Liver (tissue), 9 donors: Measurements from ENCODE around the gene SH3BP2. TPM values are rescaled to one million over a fixed set of nuclear protein-coding genes. Genes with fewer than 3 reads are reported as not detected.

Experiments
- DNase-seq: peaks from one replicate; pipeline ENCODE4 v3.0.0-alpha.2; 2017; ENCODE audit warnings: low spot score
- H3K27ac ChIP-seq, 2 donors: one replicate each; pipeline ENCODE4 v1.7.0; 2013; ENCODE audit warnings: inconsistent platforms in 2 of 2, low read length in 2 of 2, control low read depth in 1 of 2, low read depth in 1 of 2, mild to moderate bottlenecking in 1 of 2
- H3K27me3 ChIP-seq, 4 donors: one replicate each; pipeline versions ENCODE4 v1.6.1 to v1.7.0; 2013; ENCODE audit warnings: low read length in 3 of 4, inconsistent platforms in 1 of 4, mild to moderate bottlenecking in 1 of 4, moderate library complexity in 1 of 4; ENCODE audit not compliant: control insufficient read depth in 4 of 4, insufficient read depth in 4 of 4
- H3K36me3 ChIP-seq, 4 donors: one replicate each; pipeline versions ENCODE4 v1.6.1 to v1.7.0; 2013; ENCODE audit warnings: low read length in 3 of 4, mild to moderate bottlenecking in 3 of 4, low read depth in 1 of 4, moderate library complexity in 1 of 4; ENCODE audit not compliant: control insufficient read depth in 4 of 4, insufficient read depth in 3 of 4
- H3K4me1 ChIP-seq, 4 donors: one replicate each; pipeline versions ENCODE4 v1.6.1 to v1.7.0; 2013; ENCODE audit warnings: low read length in 3 of 4, mild to moderate bottlenecking in 3 of 4, moderate library complexity in 1 of 4; ENCODE audit not compliant: control insufficient read depth in 4 of 4, insufficient read depth in 4 of 4
- H3K4me3 ChIP-seq, 3 donors: one replicate each; pipeline versions ENCODE4 v1.6.1 to v1.7.0; 2013; ENCODE audit warnings: low read length in 3 of 3, control low read depth in 1 of 3, low read depth in 1 of 3, mild to moderate bottlenecking in 1 of 3
- H3K9ac ChIP-seq, 2 donors: one replicate each; pipeline ENCODE4 v1.7.0; 2013; ENCODE audit warnings: low read length in 2 of 2, mild to moderate bottlenecking in 2 of 2, moderate library complexity in 2 of 2, control low read depth in 1 of 2, low read depth in 1 of 2
- H3K9me3 ChIP-seq, 4 donors: one replicate each; pipeline versions ENCODE4 v1.6.1 to v1.7.0; 2013; ENCODE audit warnings: low read length in 3 of 4; ENCODE audit not compliant: control insufficient read depth in 4 of 4
- EGR1 ChIP-seq, 2 donors: IDR thresholded peaks; 2 replicates each; pipeline ENCODE4 v1.6.1; 2016 to 2018; ENCODE audit warnings: antibody characterized with exemption in 2 of 2, low read depth in 2 of 2
- FOXA1 ChIP-seq: IDR thresholded peaks from 2 replicates; pipeline ENCODE4 v1.6.1; 2016; ENCODE audit warnings: antibody characterized with exemption
- FOXA2 ChIP-seq: IDR thresholded peaks from 2 replicates; pipeline ENCODE4 v1.6.1; 2016; ENCODE audit warnings: antibody characterized with exemption
- GABPA ChIP-seq, 2 donors: IDR thresholded peaks in 1 of 2; conservative IDR thresholded peaks in 1 of 2; 2 replicates each; pipeline ENCODE4 v1.6.1; 2016; ENCODE audit warnings: antibody characterized with exemption in 2 of 2, mild to moderate bottlenecking in 1 of 2, moderate library complexity in 1 of 2
- HNF4A ChIP-seq, 2 donors: conservative IDR thresholded peaks; 2 replicates each; pipeline ENCODE4 v1.6.1; 2016; ENCODE audit warnings: antibody characterized with exemption in 2 of 2, mild to moderate bottlenecking in 2 of 2
- JUND ChIP-seq, 2 donors: IDR thresholded peaks; 2 replicates each; pipeline ENCODE4 v1.6.1; 2016; ENCODE audit warnings: antibody characterized with exemption in 2 of 2
- RAD21 ChIP-seq, 2 donors: IDR thresholded peaks; 2 replicates each; pipeline ENCODE4 v1.6.1; 2016; ENCODE audit warnings: antibody characterized with exemption in 2 of 2, mild to moderate bottlenecking in 2 of 2
- REST ChIP-seq: IDR thresholded peaks from 2 replicates; pipeline ENCODE4 v1.6.1; 2016; ENCODE audit warnings: antibody characterized with exemption, mild to moderate bottlenecking
- RXRA ChIP-seq, 2 donors: IDR thresholded peaks; 2 replicates each; pipeline ENCODE4 v1.6.1; 2017 to 2018; ENCODE audit warnings: antibody characterized with exemption in 2 of 2, mild to moderate bottlenecking in 1 of 2
- SP1 ChIP-seq: IDR thresholded peaks from 2 replicates; pipeline ENCODE4 v1.6.1; 2018; ENCODE audit warnings: antibody characterized with exemption, mild to moderate bottlenecking
- WGBS: extraction: QIAGEN DNeasy Blood & Tissue Kit; methylation state at CpG from one replicate; pipeline ENCODE4 v1.1.7; 2013; 5-methylcytosine and 5-hydroxymethylcytosine counted together
- polyA plus RNA-seq, 2 donors: library from polyadenylated mRNA; stranded (reverse) in 1 of 2; unstranded in 1 of 2; fragments of 200-250 nt in 1 of 2; fragments of >200 nt in 1 of 2; fragmentation: Nextera tagmentation in 1 of 2; extraction: Ambion mirVana in 1 of 2; gene quantifications; one replicate each; pipeline versions ENCODE4 v1.2.1 to v1.2.3, GENCODE V29; 2013 to 2015
- total RNA-seq, 2 donors: library from RNA; depleted of rRNA; stranded (reverse); fragments of >200 nt; gene quantifications; one replicate each; pipeline ENCODE4 v1.2.3, GENCODE V29; 2014
- donor health status: healthy.
- donor health status: healthy.
- donor health status: healthy.
- donor health status: healthy.
- donor health status: healthy.

Gene SH3BP2
- total and polyA plus RNA-seq, 4 donors, result 17.9 to 80.2 (median 38.5) TPM

DNA sequence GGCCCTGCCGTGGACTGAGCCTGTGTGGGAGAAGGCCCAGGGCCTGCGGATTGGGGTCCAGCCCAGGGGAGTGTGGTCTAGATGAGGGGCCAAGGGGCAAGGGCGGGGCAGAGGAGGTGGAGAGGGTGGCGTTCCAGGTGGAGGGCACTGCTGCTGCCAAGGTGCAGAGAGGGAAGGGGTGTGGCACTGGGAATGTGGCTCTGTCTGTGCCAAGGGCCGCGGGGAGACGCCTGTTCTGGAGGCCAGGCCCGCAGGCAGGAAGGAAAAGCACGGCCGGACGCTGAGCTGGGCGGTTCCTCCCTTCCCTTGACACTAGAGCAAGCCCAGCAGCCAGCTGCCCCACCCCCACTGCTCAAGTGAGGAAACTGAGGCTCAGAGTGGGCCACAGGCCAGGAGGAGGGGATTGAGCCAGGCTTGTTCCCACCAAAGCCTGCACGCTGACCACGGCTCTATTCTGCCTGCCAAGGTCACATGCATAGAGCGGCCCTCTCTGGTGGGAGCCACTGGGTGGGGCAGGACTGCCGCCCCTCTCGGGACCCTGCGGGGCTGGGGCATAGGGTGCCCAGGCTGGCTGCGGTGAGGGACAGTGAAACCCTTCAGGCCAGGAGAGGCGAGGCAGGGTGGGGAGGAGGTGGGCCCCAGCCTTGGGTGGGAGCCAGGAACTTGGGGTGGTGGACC is 13.0 kb downstream of the SH3BP2 start:
- Histone ChIP-seq H3K36me3 (peaks cover 0 to 7% (median 3%) of the 10 kb centered on the region in 4 donors), H3K4me1 (peaks cover 5 to 80% (median 54%) of the 10 kb centered on the region in 4 donors), H3K4me3 (no peak overlapping the region), H3K27ac (peak overlapping the region; percentile 1 to 19), H3K9ac (no peak overlapping the region), H3K9me3 (no peaks in the 10 kb centered on the region), H3K27me3 (no peaks in the 10 kb centered on the region)
- no peak for TF ChIP-seq HNF4A (conservative IDR thresholded peaks at IDR 0.05)
- TF ChIP-seq FOXA2, result no peak
- TF ChIP-seq RXRA (IDR thresholded peaks at IDR 0.05), result no peak
- TF ChIP-seq SP1, result peak; percentile 7
- no peak for DNase-seq
- 46% methylated on average over 20 of the region's 20 CpGs for WGBS

DNA sequence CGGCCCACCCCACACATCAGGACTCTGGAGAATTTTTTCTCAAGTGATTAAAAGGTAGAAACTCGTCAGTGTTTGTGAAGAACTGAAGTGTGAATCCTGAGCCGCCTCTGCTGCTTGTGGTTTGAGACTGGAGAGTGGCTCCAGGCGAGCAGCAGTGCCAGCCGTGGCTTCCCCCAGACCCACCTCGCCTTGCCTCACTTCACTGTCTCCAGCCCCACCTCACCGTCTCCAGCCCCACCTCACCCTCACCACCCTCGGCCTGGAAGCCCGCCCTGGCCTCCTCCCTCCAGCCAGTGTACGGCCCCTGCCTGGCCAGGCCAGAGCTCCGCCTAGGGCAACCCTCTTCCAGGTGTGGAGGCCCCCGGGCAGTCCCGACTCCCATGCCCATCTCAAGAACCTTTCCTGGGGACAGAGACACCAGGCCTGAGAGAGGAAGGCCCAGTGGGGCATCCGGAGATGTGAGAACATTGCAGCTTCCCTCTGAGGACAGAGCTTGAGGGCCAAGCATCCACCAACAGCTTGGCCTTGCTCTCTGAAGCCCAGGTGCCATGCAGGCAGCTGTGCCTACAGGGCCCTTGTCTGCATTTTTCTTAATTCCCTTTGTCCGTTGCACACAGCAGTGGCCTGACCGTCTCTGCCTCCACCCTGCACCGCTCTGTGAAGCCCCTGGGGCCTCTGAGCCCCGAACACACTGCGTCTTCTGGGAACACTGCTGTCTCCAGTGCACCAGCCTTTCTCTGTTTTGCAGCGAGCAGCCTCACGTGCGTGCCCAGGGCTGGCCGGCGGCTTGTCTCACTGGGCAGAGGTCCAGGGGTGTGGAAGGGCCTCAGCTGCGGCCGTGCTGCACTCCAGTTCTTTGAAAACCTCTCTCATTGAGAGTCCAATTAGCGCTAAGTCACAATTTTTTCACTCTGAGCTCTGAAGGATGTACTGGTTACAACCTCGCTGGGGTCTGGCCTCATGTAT is 13.8 kb downstream of the SH3BP2 start:
- 55% methylated on average over 28 of the region's 28 CpGs for WGBS
- no peaks in the 10 kb centered on the region for H3K9me3 ChIP-seq
- no peak overlapping the region for H3K9ac ChIP-seq
- H3K36me3 ChIP-seq, result peaks cover 0 to 7% (median 3%) of the 10 kb centered on the region in 4 donors
- H3K4me1 ChIP-seq, result peaks cover 13 to 82% (median 58%) of the 10 kb centered on the region in 4 donors
- H3K4me3 ChIP-seq, result no peak overlapping the region
- H3K27me3 ChIP-seq, result no peaks in the 10 kb centered on the region
- TF ChIP-seq SP1 (no peak), FOXA2 (no peak)
- DNase-seq, result no peak
- peak overlapping the region; percentile 14 to 23 for H3K27ac ChIP-seq

GRCh38 chr4:2807571-2807970 is 14.7 kb downstream of the SH3BP2 start:
- TF ChIP-seq JUND (IDR thresholded peaks at IDR 0.05) (no peak), REST (no peak), EGR1 (IDR thresholded peaks at IDR 0.05; ENCODE audit: low read depth in 2 of 2) (no peak), RAD21 (IDR thresholded peaks at IDR 0.05) (no peak), FOXA1 (no peak), FOXA2 (no peak), GABPA (IDR thresholded peaks at IDR 0.05 in 1 of 2, conservative IDR thresholded peaks at IDR 0.05 in 1 of 2) (no peak)
- H3K9me3 ChIP-seq, result no peaks in the 10 kb centered on the region
- peaks cover 0 to 7% (median 3%) of the 10 kb centered on the region in 4 donors for H3K36me3 ChIP-seq
- 91% methylated on average over 13 of the region's 13 CpGs for WGBS
- H3K4me3 ChIP-seq, result no peak overlapping the region
- H3K9ac ChIP-seq, result no peak overlapping the region
- no peak overlapping the region for H3K27ac ChIP-seq
- no peak for DNase-seq
- H3K27me3 ChIP-seq, result no peaks in the 10 kb centered on the region
- H3K4me1 ChIP-seq, result peaks cover 13 to 85% (median 61%) of the 10 kb centered on the region in 4 donors
